Measurements from ENCODE around the gene MYBPH. TPM values are rescaled to one million over a fixed set of nuclear protein-coding genes. Genes with fewer than 3 reads are reported as not detected.

Gene MYBPH
- total RNA-seq, 4 donors from 2014 or later: not detected

- no peak for DNase-seq
- Histone ChIP-seq H3K27me3 (no peaks in the 10 kb centered on the region), H3K9me3 (no peaks in the 10 kb centered on the region), H3K36me3 (no peaks in the 10 kb centered on the region), H3K27ac (peak overlapping the region in 2 of 4 donors; percentile 62 to 80), H3K4me1 (peaks cover 25 to 40% (median 27%) of the 10 kb centered on the region in 3 donors), H3K4me3 (no peak overlapping the region)
- no peak for TF ChIP-seq POLR2A (IDR thresholded peaks at IDR 0.05)
- intact Hi-C loops (cut with DNase I): no loop called here
- 55 to 89% methylated on average over 3 of the region's 3 CpGs for WGBS, 2 donors
Measured at GRCh38 chr1:203187689-203188264, 12.2 kb upstream of the MYBPH start.

DNA sequence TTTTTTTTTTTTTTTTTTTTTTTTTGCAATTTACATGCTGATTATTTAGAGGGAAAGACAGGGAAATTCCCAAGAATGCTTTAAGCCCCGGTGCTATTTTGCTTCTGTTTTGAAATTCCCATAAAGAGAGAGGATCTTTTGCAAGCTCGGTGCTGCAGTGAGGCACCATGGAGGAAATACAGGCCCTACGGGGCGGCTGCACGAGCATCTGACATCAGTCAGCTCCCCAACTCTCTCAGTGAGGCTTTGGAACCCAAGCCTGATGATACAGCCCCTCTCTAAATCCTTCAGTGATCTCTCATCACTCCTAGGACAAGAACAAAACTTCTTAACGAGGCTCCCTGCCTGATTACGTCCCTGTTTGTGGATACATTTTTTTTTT, 11.7 kb upstream of the MYBPH start:
- no peak overlapping the region for H3K4me3 ChIP-seq
- H3K4me1 ChIP-seq: peaks cover 25 to 40% (median 27%) of the 10 kb centered on the region in 3 donors
- no peak for TF ChIP-seq POLR2A (IDR thresholded peaks at IDR 0.05)
- TF ChIP-seq, protein P1, sequence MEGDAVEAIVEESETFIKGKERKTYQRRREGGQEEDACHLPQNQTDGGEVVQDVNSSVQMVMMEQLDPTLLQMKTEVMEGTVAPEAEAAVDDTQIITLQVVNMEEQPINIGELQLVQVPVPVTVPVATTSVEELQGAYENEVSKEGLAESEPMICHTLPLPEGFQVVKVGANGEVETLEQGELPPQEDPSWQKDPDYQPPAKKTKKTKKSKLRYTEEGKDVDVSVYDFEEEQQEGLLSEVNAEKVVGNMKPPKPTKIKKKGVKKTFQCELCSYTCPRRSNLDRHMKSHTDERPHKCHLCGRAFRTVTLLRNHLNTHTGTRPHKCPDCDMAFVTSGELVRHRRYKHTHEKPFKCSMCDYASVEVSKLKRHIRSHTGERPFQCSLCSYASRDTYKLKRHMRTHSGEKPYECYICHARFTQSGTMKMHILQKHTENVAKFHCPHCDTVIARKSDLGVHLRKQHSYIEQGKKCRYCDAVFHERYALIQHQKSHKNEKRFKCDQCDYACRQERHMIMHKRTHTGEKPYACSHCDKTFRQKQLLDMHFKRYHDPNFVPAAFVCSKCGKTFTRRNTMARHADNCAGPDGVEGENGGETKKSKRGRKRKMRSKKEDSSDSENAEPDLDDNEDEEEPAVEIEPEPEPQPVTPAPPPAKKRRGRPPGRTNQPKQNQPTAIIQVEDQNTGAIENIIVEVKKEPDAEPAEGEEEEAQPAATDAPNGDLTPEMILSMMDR (IDR thresholded peaks at IDR 0.05): no peak
- DNase-seq: no peak
- H3K9me3 ChIP-seq: no peaks in the 10 kb centered on the region
- 21 to 25% methylated on average over 7 of the region's 7 CpGs for WGBS, 2 donors
- peak overlapping the region; percentile 48 to 80 (median 62) for H3K27ac ChIP-seq
- intact Hi-C loops (cut with DNase I): no loop called here
- no peaks in the 10 kb centered on the region for H3K36me3 ChIP-seq
- no peaks in the 10 kb centered on the region for H3K27me3 ChIP-seq

GRCh38 chr1:203186446-203187303, 11.0 kb upstream of the MYBPH start, which contains the start of gene CHI3L1:
CHI3L1 (minus strand) TSS chr1:203186704; CDS start chr1:203186623, 81 bp downstream.
- 18 to 25% methylated on average over 8 to 9 of the region's 14 CpGs for WGBS, 2 donors
- Histone ChIP-seq H3K4me1 (peaks cover 25 to 40% (median 27%) of the 10 kb centered on the region in 3 donors), H3K36me3 (no peaks in the 10 kb centered on the region), H3K4me3 (no peak within 1 kb of the TSS), H3K27me3 (no peaks in the 10 kb centered on the region), H3K9me3 (no peaks in the 10 kb centered on the region), H3K27ac (peak within 1 kb of the TSS; percentile 48 to 80 (median 62))
- TF ChIP-seq, protein P1 (IDR thresholded peaks at IDR 0.05): no peak
- TF ChIP-seq POLR2A (IDR thresholded peaks at IDR 0.05): no peak
- intact Hi-C loops (cut with DNase I): no loop called here
- no peak for DNase-seq

DNA sequence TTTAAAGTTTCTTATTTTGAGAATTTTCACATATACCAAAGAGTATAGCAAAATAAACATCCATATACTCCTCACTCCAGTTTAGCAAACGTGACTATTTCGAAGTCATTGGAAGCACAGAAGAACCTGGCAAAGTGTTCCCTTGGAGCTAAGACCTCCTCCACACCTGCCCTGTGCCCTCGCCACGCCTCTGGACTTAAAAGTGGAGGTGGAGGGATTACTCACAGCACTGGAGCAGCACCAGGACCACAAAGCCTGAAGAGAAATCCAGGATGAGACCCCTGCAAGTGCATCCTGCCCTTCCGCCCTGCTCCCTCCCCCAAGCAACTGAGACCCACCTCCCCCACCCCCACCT, 10.4 kb upstream of the MYBPH start:
- no peaks in the 10 kb centered on the region for H3K36me3 ChIP-seq
- peak overlapping the region; percentile 48 to 80 (median 62) for H3K27ac ChIP-seq
- no peaks in the 10 kb centered on the region for H3K9me3 ChIP-seq
- intact Hi-C loops (cut with DNase I): no loop called here
- WGBS, 2 donors: 39 to 62% methylated on average over 4 to 5 of the region's 5 CpGs
- TF ChIP-seq POLR2A (IDR thresholded peaks at IDR 0.05): no peak
- TF ChIP-seq, protein P1 (IDR thresholded peaks at IDR 0.05): no peak
- H3K4me1 ChIP-seq: peaks cover 25 to 40% (median 27%) of the 10 kb centered on the region in 3 donors
- no peak for DNase-seq
- no peak overlapping the region for H3K4me3 ChIP-seq
- H3K27me3 ChIP-seq: no peaks in the 10 kb centered on the region

- H3K27me3 ChIP-seq: no peaks in the 10 kb centered on the region
- DNase-seq: no peak
- H3K36me3 ChIP-seq: no peaks in the 10 kb centered on the region
- no peak overlapping the region for H3K4me3 ChIP-seq
- peak overlapping the region; percentile 41 to 80 (median 55) for H3K27ac ChIP-seq
- no peaks in the 10 kb centered on the region for H3K9me3 ChIP-seq
- intact Hi-C loops (cut with DNase I): no loop called here
- peaks cover 25 to 40% (median 27%) of the 10 kb centered on the region in 3 donors for H3K4me1 ChIP-seq
- 63 to 75% methylated on average over 3 to 4 of the region's 4 CpGs for WGBS, 2 donors
- TF ChIP-seq, protein P1 (IDR thresholded peaks at IDR 0.05): no peak
- no peak for TF ChIP-seq POLR2A (IDR thresholded peaks at IDR 0.05)
Measured at GRCh38 chr1:203185585-203185984, 10.0 kb upstream of the MYBPH start.
